ENCODE data around the gene TMEM190. TPM values are rescaled to one million over a fixed set of nuclear protein-coding genes. Genes with fewer than 3 reads are reported as not detected.

Gene TMEM190
- total and polyA plus RNA-seq, 2 of the 8 experiments (the other 6 are each of a cell fraction or from before 2014, with no cell fraction given), result 1.6 TPM; not detected in 1

- H3K27ac ChIP-seq (ENCODE audit: low read depth, low read length), result no peak overlapping the region
- H3K18ac ChIP-seq (ENCODE audit: extremely low read depth, low read length), result peak overlapping the region; percentile 71
- H4K5ac ChIP-seq (ENCODE audit: insufficient read length, low read depth, low read length), result no peak overlapping the region
- no peak overlapping the region for H3K56ac ChIP-seq (replicated peaks; ENCODE audit: insufficient read length, low read depth, low read length)
- no peaks in the 10 kb centered on the region for H3K79me1 ChIP-seq (ENCODE audit: low read depth, low read length)
- H3K9ac ChIP-seq (replicated peaks in 1 of 4; ENCODE audit: extremely low read depth in 1 of 4, low read depth in 3 of 4, low read length in 3 of 4), result no peak overlapping the region
- peak overlapping the region in 2 of 4 experiments; percentile 10 to 42; a peak in 3 of 8 replicates for H3K4me3 ChIP-seq (ENCODE audit: extremely low read depth in 1 of 4, insufficient read depth in 2 of 4, low read depth in 3 of 4, low read length in 4 of 4)
- peaks cover 25% of the 10 kb centered on the region for H3K23me2 ChIP-seq (ENCODE audit: low read depth, low read length)
- H3K36me3 ChIP-seq (ENCODE audit: control insufficient read depth in 2 of 4, insufficient read depth in 4 of 4, low read length in 3 of 4), result no peaks in the 10 kb centered on the region
- H2BK120ac ChIP-seq (replicated peaks; ENCODE audit: low read depth, low read length), result no peak overlapping the region
- H3K23ac ChIP-seq (ENCODE audit: insufficient read length), result no peak overlapping the region
- DNase-seq (ENCODE audit: low read depth in 1 of 2, low spot score in 2 of 2) (no peak), FAIRE-seq (no peak)
- CTCF ChIA-PET (ENCODE audit: partially characterized antibody), result interaction anchor here (1.5 kb wide), 1 partner anchor 73 kb away, joined by 3 read pairs; no protein-coding TSS in a partner anchor
- peaks cover 5 to 55% (median 39%) of the 10 kb centered on the region in 4 experiments for H3K4me1 ChIP-seq (replicated peaks in 1 of 4; ENCODE audit: control insufficient read depth in 3 of 4, insufficient read depth in 4 of 4, low read length in 3 of 4)
- no peak overlapping the region for H2AK5ac ChIP-seq (ENCODE audit: low read depth, low read length)
- no peaks in the 10 kb centered on the region for H3K79me2 ChIP-seq (ENCODE audit: control insufficient read depth in 1 of 2, insufficient read depth in 2 of 2, low read length in 2 of 2)
- H2BK15ac ChIP-seq (ENCODE audit: low read length), result no peak overlapping the region
- H3K14ac ChIP-seq (ENCODE audit: insufficient read length), result no peak overlapping the region
- peak overlapping the region; percentile 39 to 56; a peak in 3 of 4 replicates for H3K4me2 ChIP-seq (ENCODE audit: insufficient read depth in 1 of 2, low read depth in 2 of 2, low read length in 2 of 2)
- H3K27me3 ChIP-seq (replicated peaks in 1 of 4; ENCODE audit: control insufficient read depth in 3 of 4, extremely low read depth in 1 of 4, insufficient read depth in 3 of 4, low read length in 3 of 4), result peaks cover 16 to 46% (median 37%) of the 10 kb centered on the region in 4 experiments
- peak overlapping the region; percentile 52; the same call in 1 of the 2 replicates for H2BK5ac ChIP-seq (ENCODE audit: low read depth, low read length)
- H3K9me3 ChIP-seq (ENCODE audit: insufficient read depth in 2 of 2, low read depth in 1 of 2, low read length in 1 of 2), result no peaks in the 10 kb centered on the region
- no peak overlapping the region for H2AFZ ChIP-seq (ENCODE audit: low read length)
- 0 out of 2 replicates have a peak overlapping the region, but pooled peaks have one; percentile 39 for H2BK12ac ChIP-seq (ENCODE audit: low read depth, low read length)
- peaks cover 0 to 2% of the 10 kb centered on the region in 2 experiments for H4K20me1 ChIP-seq (replicated peaks in 1 of 2; ENCODE audit: control insufficient read depth in 1 of 2, insufficient read depth in 2 of 2, low read length in 2 of 2)
- WGBS, 2 experiments (ENCODE audit: extremely low coverage in 1 of 2, insufficient coverage in 1 of 2, insufficient read length in 1 of 2, insufficient replicate concordance in 2 of 2, low coverage in 1 of 2, low lambda C conversion rate in 2 of 2, missing lambda C conversion rate in 1 of 2), result 19% methylated on average over 16 of the region's 31 CpGs; no CpG with 5 or more reads in 1 of the 2 experiments
- POLR2A ChIA-PET (ENCODE audit: partially characterized antibody), result interaction anchor here (0.7 to 7.1 kb wide), 8 partner anchors 9 to 60 kb away, joined by 3 to 58 read pairs (median 6); partner anchors contain the start of genes KMT5C, TMEM238 and UBE2S
- no peak overlapping the region for H3K4ac ChIP-seq (replicated peaks; ENCODE audit: insufficient read length, low read depth, low read length)
- H4K91ac ChIP-seq (replicated peaks; ENCODE audit: insufficient read length, low read length), result no peak overlapping the region
- H4K8ac ChIP-seq (ENCODE audit: extremely low read depth, insufficient read depth, low read length), result no peak overlapping the region; the same call in 1 of the 2 replicates
- TF ChIP-seq TEAD4 (IDR thresholded peaks at IDR 0.05; ENCODE audit: low read depth, low read length), result no peak
- TF ChIP-seq EZH2 (IDR thresholded peaks at IDR 0.05; ENCODE audit: low read depth, low read length, severe bottlenecking), result peak; percentile 24
- H2BK20ac ChIP-seq (ENCODE audit: low read length), result no peak overlapping the region
These were observed 2.5 kb upstream of the TMEM190 start for GRCh38 chr19:55373993-55374757.
